GM19455 (cell line): ENCODE data around the gene DOCK4.

Source experiments
- ATAC-seq: cut with Tn5 transposase; IDR thresholded peaks from one replicate; pipeline ENCODE4 v1.9.1; 2021; ENCODE audit not compliant: unreplicated experiment

DOCK4 gene

DNA sequence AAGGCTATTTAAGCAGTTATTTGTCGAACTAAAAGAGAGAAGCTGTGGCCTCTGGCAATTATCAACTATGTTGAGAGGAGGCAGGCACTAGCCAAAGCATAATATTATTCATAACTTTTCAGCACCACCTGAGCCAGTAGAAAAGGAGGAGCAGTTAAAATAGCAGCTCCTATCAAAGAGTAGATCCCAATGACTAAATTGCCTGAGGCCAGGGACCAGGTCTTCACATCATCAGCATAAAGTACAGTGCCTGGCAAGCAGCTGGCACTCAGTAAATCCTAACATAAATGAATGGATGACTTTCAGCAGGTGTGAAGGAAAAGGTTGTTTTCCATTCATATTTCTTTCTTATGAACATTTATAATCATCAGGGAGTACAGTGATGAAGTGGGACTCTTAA, 334.9 kb downstream of the DOCK4 start:
- no peak for ATAC-seq

GRCh38 chr7:111869280-111869679, 336.9 kb downstream of the DOCK4 start:
- ATAC-seq: no peak

DNA sequence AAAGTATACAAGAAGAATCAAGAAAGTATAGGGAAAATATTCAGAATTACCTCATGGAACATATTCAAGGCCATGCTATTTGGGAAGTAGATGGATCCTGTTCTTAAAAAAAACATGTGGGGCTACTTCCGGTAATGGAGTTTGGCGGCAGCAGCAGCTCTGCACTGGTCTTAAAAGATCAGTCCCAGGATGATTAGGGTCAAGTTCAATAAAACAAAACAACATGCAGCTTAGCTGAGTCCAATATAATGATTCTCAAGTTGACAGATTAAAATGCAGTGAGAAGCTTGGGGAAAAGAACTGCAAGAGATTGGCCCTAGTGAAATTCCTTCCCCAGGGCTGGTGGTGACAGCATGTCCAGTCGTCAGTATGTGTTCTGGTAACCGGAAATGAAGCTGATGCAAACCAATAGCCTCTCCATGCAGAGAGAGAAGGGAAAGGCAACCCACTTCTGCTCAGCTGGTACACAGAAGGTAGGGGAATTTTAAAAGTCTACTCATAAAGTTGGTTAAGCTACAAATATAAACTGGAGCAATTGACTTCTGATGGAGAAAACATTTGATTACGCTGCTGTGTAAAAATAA, 338.8 kb downstream of the DOCK4 start:
- ATAC-seq: no peak

DNA sequence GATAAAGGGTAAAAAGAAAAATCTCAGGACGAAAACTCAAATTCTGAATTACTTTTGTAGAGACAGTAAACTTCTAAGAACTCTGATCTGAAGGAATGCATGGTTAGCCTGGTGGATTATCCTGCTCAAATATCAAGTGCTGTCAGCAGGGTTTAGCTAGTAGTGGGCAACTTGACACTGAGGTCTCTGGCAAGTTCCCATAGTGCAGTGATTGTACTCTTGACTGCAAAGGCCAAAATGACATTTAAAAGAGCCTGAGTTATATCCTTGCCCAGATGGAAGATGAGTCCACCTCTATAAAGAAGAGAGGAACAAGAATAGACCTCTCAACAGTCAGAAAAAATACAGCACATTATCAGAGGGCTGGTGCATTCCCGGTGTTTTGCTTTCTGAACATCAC, 339.4 kb downstream of the DOCK4 start:
- no peak for ATAC-seq

- no peak for ATAC-seq
Observed at GRCh38 chr7:111865430-111865829, 340.8 kb downstream of the DOCK4 start.

DNA sequence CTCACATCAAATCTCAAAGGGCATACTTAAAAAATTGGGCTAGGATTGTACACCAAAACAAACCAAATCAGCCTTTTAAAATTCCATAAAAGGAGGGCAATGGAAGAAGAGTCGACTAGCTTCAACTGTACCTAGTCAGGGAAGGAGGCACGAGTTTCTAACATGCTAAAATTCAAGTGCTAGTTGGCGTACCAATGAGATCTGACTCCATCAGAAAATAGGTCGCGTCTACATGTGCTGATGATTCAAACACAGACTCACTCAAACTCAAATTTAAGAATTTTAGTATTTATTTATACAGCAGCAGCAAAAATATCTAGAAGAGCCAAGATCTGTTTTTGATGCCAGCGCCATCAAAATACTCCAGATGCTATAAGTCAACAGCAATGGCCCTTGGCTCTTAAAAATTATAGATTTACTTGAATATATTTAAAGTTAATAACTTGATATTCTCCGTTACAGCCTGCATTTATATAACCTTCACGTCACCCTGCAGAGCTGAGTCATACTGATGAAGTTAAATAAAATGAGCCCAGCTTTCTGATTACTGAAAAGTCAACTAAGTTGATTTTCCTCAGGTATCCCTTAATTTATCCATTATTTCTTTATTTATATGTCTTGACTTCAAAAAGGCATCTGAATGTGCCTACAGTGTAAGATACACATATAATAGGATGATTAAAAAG, 341.8 kb downstream of the DOCK4 start:
- ATAC-seq: no peak

GRCh38 chr7:111863269-111863668, 342.9 kb downstream of the DOCK4 start:
- ATAC-seq: no peak

GRCh38 chr7:111860248-111860647, 346.0 kb downstream of the DOCK4 start:
- no peak for ATAC-seq

DNA sequence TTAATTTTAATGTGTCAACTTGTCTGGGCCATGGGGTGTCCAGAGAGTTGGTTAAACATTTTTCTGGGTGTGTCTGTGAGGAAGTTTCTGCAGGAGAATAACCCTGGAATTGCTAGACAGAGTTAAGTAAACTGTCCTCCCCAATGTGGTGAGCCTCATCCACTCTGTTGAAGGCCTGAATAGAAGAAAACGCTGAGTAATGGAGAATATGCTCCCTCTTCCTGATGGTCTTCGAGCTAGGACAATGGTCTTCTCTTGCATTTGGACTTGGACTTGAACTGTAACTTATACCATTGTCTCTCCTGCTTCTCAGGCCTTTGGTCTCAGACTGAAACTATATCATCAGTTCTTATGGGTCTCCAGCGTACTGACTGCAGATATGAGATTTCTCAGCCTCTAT, 347.9 kb downstream of the DOCK4 start:
- no peak for ATAC-seq

- ATAC-seq: no peak
Observed at GRCh38 chr7:111855842-111856227, 350.4 kb downstream of the DOCK4 start.

- ATAC-seq: peak; percentile 62
Observed at GRCh38 chr7:111855161-111855841, 350.9 kb downstream of the DOCK4 start.

GRCh38 chr7:111853201-111853990, 352.8 kb downstream of the DOCK4 start:
- no peak for ATAC-seq

- ATAC-seq: no peak
Observed at GRCh38 chr7:111852081-111852480, 354.1 kb downstream of the DOCK4 start.

- ATAC-seq: no peak
Observed at GRCh38 chr7:111846898-111847297, 359.3 kb downstream of the DOCK4 start.

- no peak for ATAC-seq
Observed at GRCh38 chr7:111845853-111846252, 360.3 kb downstream of the DOCK4 start.

DNA sequence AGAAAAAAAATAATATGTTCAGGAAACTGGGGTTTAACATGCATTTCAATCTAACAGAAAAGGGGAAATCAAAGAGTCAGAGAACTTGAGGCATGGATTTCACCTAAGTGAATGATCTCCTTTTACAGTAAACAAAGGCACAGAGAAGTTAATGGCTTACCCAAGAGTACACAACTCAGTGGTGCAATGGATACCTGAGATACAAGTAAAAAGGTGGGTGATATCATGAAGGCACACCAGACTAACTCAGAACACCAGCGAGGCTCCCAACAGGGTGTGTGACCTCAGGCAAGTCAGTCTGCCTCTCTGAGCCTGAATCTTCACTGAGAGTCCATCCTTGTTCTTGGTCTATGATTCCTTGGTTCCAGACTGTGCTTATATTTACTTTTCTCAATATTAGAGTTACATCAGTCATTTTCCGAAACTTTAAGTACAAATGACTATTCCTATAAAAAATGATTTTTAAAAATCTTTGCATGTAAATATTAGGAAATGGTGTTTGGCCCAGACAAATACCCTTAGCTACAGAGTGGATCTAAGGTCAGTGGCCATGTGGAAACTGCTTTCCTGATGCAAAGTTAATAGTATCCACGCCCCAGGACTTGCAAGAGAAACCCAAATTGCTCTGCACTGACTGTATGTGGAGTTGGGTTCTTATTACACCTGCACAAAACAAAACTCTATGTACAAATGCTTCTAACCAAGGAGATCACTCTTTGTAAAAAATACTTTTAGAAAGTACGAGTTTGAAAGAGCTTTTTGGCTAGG, 361.1 kb downstream of the DOCK4 start:
- no peak for ATAC-seq

GRCh38 chr7:111842491-111842890, 363.7 kb downstream of the DOCK4 start:
- ATAC-seq: no peak

DNA sequence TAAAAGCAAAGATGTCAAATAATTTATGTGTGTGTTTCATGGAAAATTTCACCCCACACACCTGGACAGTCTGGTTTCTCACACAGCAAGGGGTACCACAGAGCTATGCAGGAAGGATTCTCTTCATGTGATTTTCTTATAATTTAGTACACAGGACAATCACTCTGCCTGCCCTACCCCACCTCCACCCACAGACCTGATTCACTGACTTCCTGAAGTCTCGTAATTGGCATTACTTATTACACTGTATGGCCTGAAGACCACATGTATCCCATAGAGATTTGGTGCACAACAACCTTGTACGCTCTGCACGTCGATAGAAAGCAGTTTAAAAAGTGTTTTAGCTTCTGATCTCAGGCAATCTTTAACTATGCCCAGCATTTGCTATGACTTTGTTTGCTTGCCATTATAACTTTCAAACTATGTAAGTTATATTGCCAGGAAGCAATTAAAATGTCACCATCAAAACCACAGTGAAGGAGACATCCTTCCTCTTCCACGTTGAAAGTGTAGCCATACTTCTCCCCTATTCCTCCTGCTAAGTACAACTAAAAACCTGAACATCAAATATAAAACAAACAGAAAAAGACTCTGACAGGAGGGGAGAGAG, 364.5 kb downstream of the DOCK4 start:
- no peak for ATAC-seq

GRCh38 chr7:111840528-111840927, 365.7 kb downstream of the DOCK4 start:
- no peak for ATAC-seq

- no peak for ATAC-seq
Observed at GRCh38 chr7:111839261-111839660, 366.9 kb downstream of the DOCK4 start.
